H1 (cell line): Measurements from ENCODE around the gene DDX42. TPM values are rescaled to one million over a fixed set of nuclear protein-coding genes. Genes with fewer than 3 reads are reported as not detected.

Experiments
- CTCF ChIA-PET: fragments of 300-600 bp; sonication (Branson Sonifier 250); formaldehyde crosslinking; loops from one replicate; lab custom pipeline; 2021; ENCODE audit not compliant: partially characterized antibody; lab: Charles Lee
- POLR2A ChIA-PET: fragments of 300-600 bp; sonication (Branson Sonifier 250); formaldehyde crosslinking; loops from one replicate; lab custom pipeline; 2021; ENCODE audit warnings: inconsistent platforms; ENCODE audit not compliant: partially characterized antibody; lab: Charles Lee
- DNase-seq, 2 experiments: peaks; one replicate each; pipeline versions ENCODE4 v3.0.0 to v3.0.0-alpha.2; 2010 to 2022; ENCODE audit warnings: low spot score in 2 of 2, low read depth in 1 of 2, mixed read lengths in 1 of 2
- FAIRE-seq: peaks from 2 replicates; lab custom pipeline; 2011; peaks lifted over from hg19 to GRCh38; lab: Jason Lieb, UNC
- H2AFZ ChIP-seq: 2 replicates; pipeline ENCODE4 v1.8.1; 2012; ENCODE audit warnings: low read length, inconsistent platforms
- H2AK5ac ChIP-seq: 2 replicates; pipeline ENCODE4 v1.6.1; 2013; ENCODE audit warnings: low read depth, low read length
- H2BK120ac ChIP-seq: replicated peaks from 2 replicates; pipeline ENCODE3; 2013; ENCODE audit warnings: low read depth, low read length, inconsistent platforms
- H2BK12ac ChIP-seq: 2 replicates; pipeline ENCODE4 v1.6.1; 2013; ENCODE audit warnings: low read depth, low read length
- H2BK15ac ChIP-seq: 2 replicates; pipeline ENCODE4 v1.6.1; 2013; ENCODE audit warnings: low read length
- H2BK20ac ChIP-seq: 2 replicates; pipeline ENCODE4 v1.6.1; 2013; ENCODE audit warnings: low read length
- H2BK5ac ChIP-seq: 2 replicates; pipeline ENCODE4 v1.6.1; 2013; ENCODE audit warnings: low read depth, low read length
- H3K14ac ChIP-seq: 2 replicates; pipeline ENCODE4 v1.6.1; 2013; ENCODE audit warnings: inconsistent platforms; ENCODE audit not compliant: insufficient read length
- H3K18ac ChIP-seq: 2 replicates; pipeline ENCODE4 v1.6.1; 2013; ENCODE audit warnings: low read length; ENCODE audit errors: extremely low read depth
- H3K23ac ChIP-seq: 2 replicates; pipeline ENCODE4 v1.6.1; 2013; ENCODE audit warnings: inconsistent platforms; ENCODE audit not compliant: insufficient read length
- H3K23me2 ChIP-seq: 2 replicates; pipeline ENCODE4 v1.6.1; 2013; ENCODE audit warnings: low read depth, low read length
- H3K27ac ChIP-seq: 2 replicates; pipeline ENCODE4 v1.6.1; 2011; ENCODE audit warnings: low read depth, low read length, inconsistent platforms
- H3K27me3 ChIP-seq, 4 experiments: replicated peaks in 1 of 4; 1 replicate in 1 of 4; 2 replicates in 3 of 4; pipeline versions ENCODE4 v1.6.1 to v1.8.1; 2011 to 2013; ENCODE audit warnings: low read length in 3 of 4, mild to moderate bottlenecking in 3 of 4, inconsistent platforms in 2 of 4, mixed read lengths in 2 of 4, moderate library complexity in 1 of 4; ENCODE audit not compliant: control insufficient read depth in 3 of 4, insufficient read depth in 3 of 4; ENCODE audit errors: extremely low read depth in 1 of 4
- H3K36me3 ChIP-seq, 4 experiments: 2 replicates each; pipeline versions ENCODE4 v1.6.1 to v1.8.1; 2011 to 2013; ENCODE audit warnings: mild to moderate bottlenecking in 4 of 4, low read length in 3 of 4, moderate library complexity in 2 of 4, control low read depth in 1 of 4, inconsistent platforms in 1 of 4; ENCODE audit not compliant: insufficient read depth in 4 of 4, control insufficient read depth in 2 of 4
- H3K4ac ChIP-seq: replicated peaks from 2 replicates; pipeline ENCODE3; 2013; ENCODE audit warnings: low read length, low read depth, mixed read lengths, inconsistent platforms; ENCODE audit not compliant: insufficient read length
- H3K4me1 ChIP-seq, 4 experiments: replicated peaks in 1 of 4; 1 replicate in 1 of 4; 2 replicates in 3 of 4; pipeline versions ENCODE4 v1.6.1 to v1.8.1; 2011 to 2013; ENCODE audit warnings: low read length in 3 of 4, inconsistent platforms in 2 of 4, mixed read lengths in 1 of 4; ENCODE audit not compliant: insufficient read depth in 4 of 4, control insufficient read depth in 3 of 4
- H3K4me2 ChIP-seq, 2 experiments: 2 replicates each; pipeline versions ENCODE4 v1.6.1 to v1.8.1; 2011 to 2013; ENCODE audit warnings: low read depth in 2 of 2, low read length in 2 of 2, control low read depth in 1 of 2, inconsistent platforms in 1 of 2, mild to moderate bottlenecking in 1 of 2; ENCODE audit not compliant: insufficient read depth in 1 of 2
- H3K4me3 ChIP-seq, 4 experiments: fragments of 200-600, 300-600 bp in 1 of 4; sonication (generic), shearing (Covaris generic), sonication (Bioruptor Twin) in 1 of 4; 2 replicates each; pipeline versions ENCODE4 v1.5.1 to v1.8.1; 2011 to 2016; ENCODE audit warnings: low read length in 4 of 4, low read depth in 3 of 4, control low read depth in 2 of 4, inconsistent platforms in 2 of 4, mild to moderate bottlenecking in 2 of 4, mixed read lengths in 1 of 4, moderate library complexity in 1 of 4; ENCODE audit not compliant: insufficient read depth in 2 of 4; ENCODE audit errors: extremely low read depth in 1 of 4
- H3K56ac ChIP-seq: replicated peaks from 2 replicates; pipeline ENCODE3; 2013; ENCODE audit warnings: low read depth, mild to moderate bottlenecking, mixed read lengths, low read length, inconsistent platforms; ENCODE audit not compliant: insufficient read length
- H3K79me1 ChIP-seq: 2 replicates; pipeline ENCODE4 v1.6.1; 2013; ENCODE audit warnings: low read depth, low read length, control low read depth
- H3K79me2 ChIP-seq, 2 experiments: 2 replicates each; pipeline versions ENCODE4 v1.6.1 to v1.8.1; 2012 to 2013; ENCODE audit warnings: low read length in 2 of 2, mild to moderate bottlenecking in 2 of 2, inconsistent platforms in 1 of 2; ENCODE audit not compliant: insufficient read depth in 2 of 2, control insufficient read depth in 1 of 2
- H3K9ac ChIP-seq, 4 experiments: replicated peaks in 1 of 4; 1 replicate in 1 of 4; 2 replicates in 3 of 4; pipeline versions ENCODE4 v1.6.1 to v1.8.1; 2011 to 2013; ENCODE audit warnings: low read depth in 3 of 4, low read length in 3 of 4, control low read depth in 2 of 4, mild to moderate bottlenecking in 2 of 4, moderate library complexity in 2 of 4, inconsistent platforms in 1 of 4; ENCODE audit errors: extremely low read depth in 1 of 4
- H3K9me3 ChIP-seq, 2 experiments: 2 replicates each; pipeline versions ENCODE4 v1.6.1 to v1.8.1; 2012 to 2013; ENCODE audit warnings: mild to moderate bottlenecking in 2 of 2, moderate library complexity in 2 of 2, control low read depth in 1 of 2, inconsistent platforms in 1 of 2, low read depth in 1 of 2, low read length in 1 of 2, mixed read lengths in 1 of 2; ENCODE audit not compliant: insufficient read depth in 2 of 2
- H4K20me1 ChIP-seq, 2 experiments: replicated peaks in 1 of 2; 2 replicates each; pipeline versions ENCODE3 to v1.8.1; 2011 to 2013; ENCODE audit warnings: inconsistent platforms in 2 of 2, low read length in 2 of 2, mild to moderate bottlenecking in 1 of 2; ENCODE audit not compliant: insufficient read depth in 2 of 2, control insufficient read depth in 1 of 2
- H4K5ac ChIP-seq: 2 replicates; pipeline ENCODE4 v1.6.1; 2013; ENCODE audit warnings: low read length, low read depth, mixed read lengths, inconsistent platforms; ENCODE audit not compliant: insufficient read length
- H4K8ac ChIP-seq: 2 replicates; pipeline ENCODE4 v1.8.0; 2013; ENCODE audit warnings: mild to moderate bottlenecking, moderate library complexity, low read length, inconsistent platforms; ENCODE audit not compliant: insufficient read depth; ENCODE audit errors: extremely low read depth
- H4K91ac ChIP-seq: replicated peaks from 2 replicates; pipeline ENCODE3; 2013; ENCODE audit warnings: low read length, mixed read lengths, inconsistent platforms; ENCODE audit not compliant: insufficient read length
- BCL11A ChIP-seq, 2 experiments: IDR thresholded peaks; one replicate each; pipeline ENCODE4 v1.6.1; 2011; ENCODE audit warnings: low read depth in 2 of 2, low read length in 2 of 2, mild to moderate bottlenecking in 2 of 2
- WGBS, 2 experiments: shearing (Covaris generic) in 1 of 2; methylation state at CpG; one replicate each; pipeline versions ENCODE4 v1.1.6 to v1.1.7; 2013 to 2015; ENCODE audit warnings: low lambda C conversion rate in 2 of 2, mixed read lengths in 2 of 2, inconsistent platforms in 1 of 2, low coverage in 1 of 2, missing lambda C conversion rate in 1 of 2; ENCODE audit not compliant: insufficient replicate concordance in 2 of 2, insufficient coverage in 1 of 2, insufficient read length in 1 of 2; ENCODE audit errors: extremely low coverage in 1 of 2, missing lambda C conversion rate in 1 of 2; 5-methylcytosine and 5-hydroxymethylcytosine counted together
- polyA plus RNA-seq, 7 experiments: library from polyadenylated mRNA; depleted of rRNA in 3 of 7; stranded (reverse) in 5 of 7; unstranded in 2 of 7; fragments of >200 nt in 5 of 7; fragments of 200-250 nt in 2 of 7; gene quantifications; 1 replicate in 5 of 7; 2 replicates in 1 of 7; 4 replicates in 1 of 7; pipeline versions ENCODE4 v1.2.1 to v1.2.3, GENCODE V29; 2011 to 2013; ENCODE audit warnings: missing spikeins in 2 of 7, mixed read lengths in 2 of 7
- total RNA-seq: library from RNA; stranded (reverse); fragmentation: NEBNext Ultra II Directional; extraction: Animal tissue kit (Norgen Biotek cat#: 25700); gene quantifications from 2 replicates; pipeline ENCODE4 v1.2.1, GENCODE V29; 2021

The DDX42 gene
- total and polyA plus RNA-seq, 2 of the 8 experiments (the other 6 are each of a cell fraction or from before 2014, with no cell fraction given): 40.6 to 114 TPM

DNA sequence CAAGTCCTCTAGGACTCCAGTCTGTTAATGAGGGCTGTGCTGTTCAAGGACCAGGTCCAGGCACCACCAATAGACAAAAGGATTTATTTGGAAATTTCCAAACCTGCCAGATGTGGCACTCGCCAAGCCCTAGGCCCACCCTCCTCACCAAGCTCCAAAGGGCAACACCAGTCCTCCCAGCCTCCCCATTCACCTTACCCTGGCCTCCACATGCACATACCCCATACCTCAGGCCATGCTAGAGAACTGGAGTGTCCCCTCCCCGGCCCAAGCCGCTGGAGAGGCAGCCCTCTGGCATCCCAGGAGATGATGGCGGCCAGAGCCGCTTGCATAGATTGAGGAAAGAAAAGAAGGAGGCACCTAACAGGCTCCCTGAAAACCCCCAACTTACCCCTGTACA lies 58.0 kb downstream of the DDX42 start:
- Histone ChIP-seq H3K23ac (no peak overlapping the region), H4K20me1 (peaks cover 3 to 25% of the 10 kb centered on the region in 2 experiments), H3K9ac (no peak overlapping the region), H4K8ac (no peak overlapping the region), H3K56ac (no peak overlapping the region), H2BK20ac (no peak overlapping the region), H3K9me3 (no peaks in the 10 kb centered on the region), H2AK5ac (no peak overlapping the region), H2BK15ac (no peak overlapping the region), H3K36me3 (peaks cover 42 to 65% (median 60%) of the 10 kb centered on the region in 4 experiments), H3K79me2 (peaks cover 0 to 25% of the 10 kb centered on the region in 2 experiments; a peak in 3 of 4 replicates), H3K4me2 (no peak overlapping the region), H4K91ac (no peak overlapping the region), H2BK5ac (no peak overlapping the region), H3K27ac (no peak overlapping the region), H2AFZ (no peak overlapping the region), H2BK120ac (no peak overlapping the region), H3K23me2 (peaks cover 4% of the 10 kb centered on the region; the same call in 1 of the 2 replicates), H3K4me1 (peaks cover 0 to 3% (median 0%) of the 10 kb centered on the region in 4 experiments; a peak in 1 of 7 replicates), H3K27me3 (no peaks in the 10 kb centered on the region), H3K14ac (no peak overlapping the region), H3K4me3 (no peak overlapping the region), H3K18ac (no peak overlapping the region), H4K5ac (no peak overlapping the region), H3K79me1 (peaks cover 9% of the 10 kb centered on the region; the same call in 1 of the 2 replicates), H3K4ac (no peak overlapping the region), H2BK12ac (no peak overlapping the region)
- DNase-seq (no peak), FAIRE-seq (no peak)
- ChIA-PET CTCF (interaction anchor here (1.0 to 5.2 kb wide), 5 partner anchors 9 to 35 kb away, joined by 3 to 61 read pairs (median 5); no protein-coding TSS in a partner anchor), POLR2A (interaction anchor here (0.9 to 32.3 kb wide), 8 partner anchors 0 to 90 kb away, joined by 3 to 593 read pairs (median 8); partner anchors contain the start of genes CCDC47, DDX42, FTSJ3 and PSMC5)
- WGBS, 2 experiments: 84% methylated on average over 5 of the region's 5 CpGs; no CpG with 5 or more reads in 1 of the 2 experiments
- no peak for TF ChIP-seq BCL11A (IDR thresholded peaks at IDR 0.05; ENCODE audit: low read depth in 2 of 2, low read length in 2 of 2)
